Uterus (tissue), 4 donors: ENCODE data around the gene ATG5. TPM values are rescaled to one million over a fixed set of nuclear protein-coding genes. Genes with fewer than 3 reads are reported as not detected.

ENCODE experiments used
- DNase-seq, 2 donors: peaks; one replicate each; pipeline ENCODE4 v3.0.0-alpha.2; 2019 to 2020
- H3K27ac ChIP-seq, 2 donors: fragments of 200-600 bp; sonication (generic); 1 replicate in 1 of 2; 2 replicates in 1 of 2; pipeline ENCODE4 v1.5.1; 2016 to 2018
- H3K27me3 ChIP-seq, 2 donors: fragments of 200-600 bp; sonication (generic); one replicate each; pipeline ENCODE4 v1.5.1; 2018 to 2019; ENCODE audit warnings: control low read depth in 1 of 2
- H3K36me3 ChIP-seq, 2 donors: fragments of 200-600 bp; sonication (generic); one replicate each; pipeline ENCODE4 v1.5.1; 2019; ENCODE audit warnings: control low read depth in 1 of 2
- H3K4me1 ChIP-seq, 2 donors: fragments of 200-600 bp; sonication (generic); one replicate each; pipeline ENCODE4 v1.5.1; 2018 to 2019; ENCODE audit warnings: control low read depth in 1 of 2
- H3K4me3 ChIP-seq, 2 donors: fragments of 200-600 bp; sonication (generic); 1 replicate in 1 of 2; 2 replicates in 1 of 2; pipeline ENCODE4 v1.5.1; 2018 to 2019; ENCODE audit warnings: mild to moderate bottlenecking in 1 of 2
- H3K9me3 ChIP-seq, 2 donors: fragments of 200-600 bp; sonication (generic); one replicate each; pipeline ENCODE4 v1.5.1; 2019; ENCODE audit warnings: control low read depth in 1 of 2
- CTCF ChIP-seq, 4 experiments: fragments of 200-600 bp in 2 of 4; fragments of 450-650 bp in 2 of 4; sonication (generic) in 2 of 4; IDR thresholded peaks; one replicate each; pipeline ENCODE4 v1.5.1; 2016 to 2019; ENCODE audit warnings: antibody characterized with exemption in 4 of 4, mild to moderate bottlenecking in 2 of 4, moderate library complexity in 1 of 4
- POLR2A ChIP-seq, 2 donors: fragments of 450-650 bp; IDR thresholded peaks; one replicate each; pipeline ENCODE4 v1.6.1; 2016; ENCODE audit warnings: antibody characterized with exemption in 2 of 2, mild to moderate bottlenecking in 1 of 2, moderate library complexity in 1 of 2
- intact Hi-C: fragments of 100-400 bp; cut with DNase I; formaldehyde crosslinking; loops from one replicate; pipeline ENCODE4 v1.15.1; 2023; ENCODE audit warnings: low total_unique reads
- total RNA-seq, 4 donors: library from RNA; depleted of rRNA in 3 of 4; stranded (reverse); fragments of >200 nt in 3 of 4; gene quantifications; one replicate each; pipeline versions ENCODE4 v1.1.0 to v1.2.4, GENCODE V29; 2014 to 2023
- donor health status: DM: yes; HTN: yes; CAD: no.

ATG5 gene
- total RNA-seq, 4 donors from 2014 or later: 40.0 to 87.9 (median 63.3) TPM

DNA sequence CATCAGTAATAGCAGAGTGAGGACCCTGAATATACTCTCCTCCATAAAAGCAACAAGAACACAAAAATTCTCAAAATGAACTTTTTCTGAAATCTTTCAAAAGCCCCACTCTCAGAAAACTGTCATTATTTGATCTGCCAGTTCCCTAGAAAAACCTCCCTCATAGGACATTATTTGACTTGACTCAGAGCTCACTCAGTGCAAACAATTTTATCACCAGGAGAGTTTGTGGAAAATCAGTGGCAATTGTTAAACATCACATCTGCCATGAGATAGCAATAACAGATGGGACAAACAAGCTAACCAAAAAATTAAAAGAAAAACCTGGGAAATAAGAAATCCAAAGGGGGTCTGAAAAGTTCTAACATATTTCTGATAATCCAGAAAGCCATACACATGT, 100.0 kb downstream of the ATG5 start:
- DNase-seq: no peak
- intact Hi-C loops: no loop called here
- peaks cover 0 to 4% of the 10 kb centered on the region in 2 donors for H3K4me1 ChIP-seq
- no peak overlapping the region for H3K27ac ChIP-seq
- no peak overlapping the region for H3K4me3 ChIP-seq
- H3K27me3 ChIP-seq: no peaks in the 10 kb centered on the region
- H3K9me3 ChIP-seq: no peaks in the 10 kb centered on the region
- no peak for TF ChIP-seq CTCF (IDR thresholded peaks at IDR 0.05)
- no peak for TF ChIP-seq POLR2A (IDR thresholded peaks at IDR 0.05)
- no peaks in the 10 kb centered on the region for H3K36me3 ChIP-seq

DNA sequence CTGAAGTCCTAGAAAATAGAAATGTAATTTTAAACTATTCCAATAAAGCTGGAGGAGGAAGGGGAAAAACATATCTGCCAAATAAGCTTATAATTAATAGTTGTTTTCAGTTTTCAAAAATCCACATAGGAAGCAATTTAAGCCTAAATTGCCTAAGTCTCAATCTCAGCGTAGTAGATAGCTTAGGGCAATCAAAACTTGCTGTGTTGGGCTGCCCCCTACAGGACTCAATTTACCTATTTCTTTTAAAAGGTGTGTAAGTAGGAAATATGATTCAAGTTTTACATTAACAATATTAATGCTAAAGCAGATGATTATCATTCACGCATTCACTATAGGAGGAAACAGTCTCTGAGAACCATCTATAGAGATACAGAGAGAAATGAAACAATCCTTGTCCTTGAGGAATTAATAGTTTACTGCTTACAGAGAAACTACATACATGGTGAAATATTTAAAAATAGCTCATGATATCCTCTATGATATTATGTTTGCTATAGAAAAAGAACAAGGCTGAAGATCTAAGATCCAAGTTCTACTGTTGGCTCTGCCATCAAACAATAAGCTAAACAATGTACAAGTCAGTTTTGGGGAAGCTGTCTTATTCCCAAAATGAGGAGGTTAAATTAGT, 102.1 kb downstream of the ATG5 start:
- DNase-seq: peak; percentile 29 to 74
- H3K4me1 ChIP-seq: peaks cover 0 to 4% of the 10 kb centered on the region in 2 donors
- H3K36me3 ChIP-seq: no peaks in the 10 kb centered on the region
- no peaks in the 10 kb centered on the region for H3K9me3 ChIP-seq
- no peak for TF ChIP-seq POLR2A (IDR thresholded peaks at IDR 0.05)
- peak; percentile 47 to 77 (median 60) for TF ChIP-seq CTCF (IDR thresholded peaks at IDR 0.05)
- H3K4me3 ChIP-seq: no peak overlapping the region
- H3K27ac ChIP-seq: no peak overlapping the region
- intact Hi-C loops: no loop called here
- no peaks in the 10 kb centered on the region for H3K27me3 ChIP-seq

GRCh38 chr6:106220485-106220884, 105.1 kb downstream of the ATG5 start:
- Histone ChIP-seq H3K27ac (no peak overlapping the region), H3K4me1 (no peaks in the 10 kb centered on the region), H3K9me3 (no peaks in the 10 kb centered on the region), H3K27me3 (no peaks in the 10 kb centered on the region), H3K4me3 (no peak overlapping the region), H3K36me3 (no peaks in the 10 kb centered on the region)
- TF ChIP-seq CTCF (IDR thresholded peaks at IDR 0.05): no peak
- TF ChIP-seq POLR2A (IDR thresholded peaks at IDR 0.05): no peak
- no peak for DNase-seq
- intact Hi-C loops: no loop called here

GRCh38 chr6:106216527-106216926, 109.0 kb downstream of the ATG5 start:
- TF ChIP-seq CTCF (IDR thresholded peaks at IDR 0.05) (no peak), POLR2A (IDR thresholded peaks at IDR 0.05) (no peak)
- Histone ChIP-seq H3K4me3 (no peak overlapping the region), H3K27ac (no peak overlapping the region), H3K27me3 (no peaks in the 10 kb centered on the region), H3K9me3 (no peaks in the 10 kb centered on the region), H3K36me3 (no peaks in the 10 kb centered on the region), H3K4me1 (no peaks in the 10 kb centered on the region)
- intact Hi-C loops: no loop called here
- DNase-seq: no peak

GRCh38 chr6:106215608-106216007, 110.0 kb downstream of the ATG5 start:
- Histone ChIP-seq H3K9me3 (no peaks in the 10 kb centered on the region), H3K27me3 (no peaks in the 10 kb centered on the region), H3K36me3 (no peaks in the 10 kb centered on the region), H3K27ac (no peak overlapping the region), H3K4me3 (no peak overlapping the region), H3K4me1 (no peaks in the 10 kb centered on the region)
- TF ChIP-seq CTCF (IDR thresholded peaks at IDR 0.05) (no peak), POLR2A (IDR thresholded peaks at IDR 0.05) (no peak)
- intact Hi-C loops: no loop called here
- DNase-seq: no peak
